ENCODE measurements around the gene FCER1A.

DNA sequence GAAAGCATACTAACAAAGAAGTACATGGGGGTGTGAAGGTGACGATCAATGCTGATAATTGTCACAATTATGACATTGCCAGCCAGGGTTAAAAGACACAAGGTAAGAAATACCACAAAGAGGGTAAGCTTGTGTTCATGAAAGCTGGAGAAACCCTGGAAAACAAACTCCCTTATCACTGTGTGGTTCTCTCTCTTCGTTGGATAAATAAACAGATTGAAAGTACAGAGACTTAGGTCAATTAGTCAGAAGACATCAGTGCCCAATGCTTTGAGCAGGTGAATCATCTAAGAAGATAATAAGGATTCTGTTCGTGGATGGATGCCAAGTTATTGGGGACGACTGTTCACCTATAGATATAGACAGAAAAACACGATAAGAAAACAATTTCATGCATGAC lies 22.4 kb upstream of the FCER1A start:
- TF ChIP-seq, protein P1, sequence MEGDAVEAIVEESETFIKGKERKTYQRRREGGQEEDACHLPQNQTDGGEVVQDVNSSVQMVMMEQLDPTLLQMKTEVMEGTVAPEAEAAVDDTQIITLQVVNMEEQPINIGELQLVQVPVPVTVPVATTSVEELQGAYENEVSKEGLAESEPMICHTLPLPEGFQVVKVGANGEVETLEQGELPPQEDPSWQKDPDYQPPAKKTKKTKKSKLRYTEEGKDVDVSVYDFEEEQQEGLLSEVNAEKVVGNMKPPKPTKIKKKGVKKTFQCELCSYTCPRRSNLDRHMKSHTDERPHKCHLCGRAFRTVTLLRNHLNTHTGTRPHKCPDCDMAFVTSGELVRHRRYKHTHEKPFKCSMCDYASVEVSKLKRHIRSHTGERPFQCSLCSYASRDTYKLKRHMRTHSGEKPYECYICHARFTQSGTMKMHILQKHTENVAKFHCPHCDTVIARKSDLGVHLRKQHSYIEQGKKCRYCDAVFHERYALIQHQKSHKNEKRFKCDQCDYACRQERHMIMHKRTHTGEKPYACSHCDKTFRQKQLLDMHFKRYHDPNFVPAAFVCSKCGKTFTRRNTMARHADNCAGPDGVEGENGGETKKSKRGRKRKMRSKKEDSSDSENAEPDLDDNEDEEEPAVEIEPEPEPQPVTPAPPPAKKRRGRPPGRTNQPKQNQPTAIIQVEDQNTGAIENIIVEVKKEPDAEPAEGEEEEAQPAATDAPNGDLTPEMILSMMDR (IDR thresholded peaks at IDR 0.05) = no peak
- TF ChIP-seq POLR2A (IDR thresholded peaks at IDR 0.05) = no peak

Measured in thyroid gland (tissue), 4 donors.